Effector memory CD8-positive, alpha-beta T cell (primary cell): ENCODE results near the gene HIF1A.

Experiments
- ATAC-seq: fragments of 150-1000 bp; cut with Tn5 transposase; replicated peaks from 2 replicates; pipeline ENCODE4 v1.10.0; 2021; ENCODE audit warnings: mild to moderate bottlenecking, moderate library complexity
- DNase-seq, 3 experiments: peaks; one replicate each; pipeline ENCODE4 v3.0.0; 2021
- H3K27ac Mint-ChIP-seq, 2 donors: one replicate each; pipeline ENCODE4 v1.8.0; 2022; ENCODE audit warnings: mild to moderate bottlenecking in 2 of 2, mixed read lengths in 2 of 2, moderate library complexity in 2 of 2
- H3K27me3 Mint-ChIP-seq, 2 donors: one replicate each; pipeline ENCODE4 v1.8.0; 2022; ENCODE audit warnings: mixed read lengths in 2 of 2
- H3K36me3 Mint-ChIP-seq: one replicate; pipeline ENCODE4 v1.8.0; 2022; ENCODE audit warnings: mild to moderate bottlenecking, moderate library complexity, mixed read lengths; ENCODE audit not compliant: insufficient read depth
- H3K4me1 Mint-ChIP-seq, 2 donors: one replicate each; pipeline ENCODE4 v1.8.0; 2022; ENCODE audit warnings: low read depth in 2 of 2, mixed read lengths in 2 of 2
- H3K4me3 Mint-ChIP-seq, 2 donors: one replicate each; pipeline ENCODE4 v1.8.0; 2022; ENCODE audit warnings: mild to moderate bottlenecking in 2 of 2, mixed read lengths in 2 of 2, moderate library complexity in 2 of 2
- H3K9me3 Mint-ChIP-seq, 2 donors: one replicate each; pipeline ENCODE4 v1.8.0; 2022; ENCODE audit warnings: mixed read lengths in 2 of 2

Gene HIF1A

GRCh38 chr14:61690039-61690438 is 5.3 kb upstream of the HIF1A start:
- H3K4me1 Mint-ChIP-seq = peaks cover 5 to 8% of the 10 kb centered on the region in 2 donors
- no peaks in the 10 kb centered on the region for H3K9me3 Mint-ChIP-seq
- DNase-seq = no peak
- H3K27ac Mint-ChIP-seq = no peak overlapping the region
- ATAC-seq = no peak
- peaks cover 3% of the 10 kb centered on the region for H3K36me3 Mint-ChIP-seq
- no peak overlapping the region for H3K4me3 Mint-ChIP-seq
- H3K27me3 Mint-ChIP-seq = no peaks in the 10 kb centered on the region

DNA sequence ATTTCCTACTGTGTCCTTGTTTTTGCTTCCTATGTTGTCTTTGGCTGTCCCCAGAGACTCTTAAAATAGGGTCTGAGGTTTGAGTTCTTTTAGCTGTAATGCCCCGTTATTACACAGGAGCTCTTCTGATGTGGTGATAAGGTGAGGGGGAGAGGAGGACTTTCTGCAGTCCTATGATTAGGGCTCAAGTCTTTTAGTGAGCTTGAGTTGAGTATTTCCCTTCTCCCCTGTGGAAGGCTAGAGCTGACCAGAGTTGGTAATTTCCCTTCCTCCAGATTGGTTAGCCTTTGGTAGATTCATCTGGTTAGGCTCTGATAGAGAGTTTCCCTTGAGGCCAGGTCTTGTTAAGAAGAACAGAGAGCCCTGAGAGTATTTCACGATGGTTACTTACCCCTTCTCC is 4.3 kb upstream of the HIF1A start:
- no peaks in the 10 kb centered on the region for H3K9me3 Mint-ChIP-seq
- peak overlapping the region in 1 of 2 donors; percentile 9 for H3K27ac Mint-ChIP-seq
- H3K27me3 Mint-ChIP-seq = no peaks in the 10 kb centered on the region

GRCh38 chr14:61691495-61691894 is 3.8 kb upstream of the HIF1A start:
- H3K27me3 Mint-ChIP-seq = no peaks in the 10 kb centered on the region
- peaks cover 8 to 9% of the 10 kb centered on the region in 2 donors for H3K4me1 Mint-ChIP-seq
- no peak for DNase-seq
- H3K36me3 Mint-ChIP-seq = peaks cover 15% of the 10 kb centered on the region
- no peaks in the 10 kb centered on the region for H3K9me3 Mint-ChIP-seq
- H3K27ac Mint-ChIP-seq = peak overlapping the region in 1 of 2 donors; percentile 9
- H3K4me3 Mint-ChIP-seq = no peak overlapping the region
- ATAC-seq = no peak

More for the DNA sequence above, 4.3 kb upstream of the HIF1A start:
- no peak overlapping the region for H3K4me3 Mint-ChIP-seq
- ATAC-seq (no peak), DNase-seq (no peak)
- H3K4me1 Mint-ChIP-seq = peaks cover 5 to 8% of the 10 kb centered on the region in 2 donors
- H3K36me3 Mint-ChIP-seq = peaks cover 10% of the 10 kb centered on the region

GRCh38 chr14:61694039-61694438 is 1.3 kb upstream of the HIF1A start:
- H3K4me1 Mint-ChIP-seq = peaks cover 17 to 33% of the 10 kb centered on the region in 2 donors
- no peak for DNase-seq
- no peaks in the 10 kb centered on the region for H3K27me3 Mint-ChIP-seq
- ATAC-seq = no peak
- H3K27ac Mint-ChIP-seq = peak overlapping the region; percentile 94 to 97
- H3K9me3 Mint-ChIP-seq = no peaks in the 10 kb centered on the region
- peaks cover 15% of the 10 kb centered on the region for H3K36me3 Mint-ChIP-seq
- H3K4me3 Mint-ChIP-seq = peak overlapping the region; percentile 93 to 98

DNA sequence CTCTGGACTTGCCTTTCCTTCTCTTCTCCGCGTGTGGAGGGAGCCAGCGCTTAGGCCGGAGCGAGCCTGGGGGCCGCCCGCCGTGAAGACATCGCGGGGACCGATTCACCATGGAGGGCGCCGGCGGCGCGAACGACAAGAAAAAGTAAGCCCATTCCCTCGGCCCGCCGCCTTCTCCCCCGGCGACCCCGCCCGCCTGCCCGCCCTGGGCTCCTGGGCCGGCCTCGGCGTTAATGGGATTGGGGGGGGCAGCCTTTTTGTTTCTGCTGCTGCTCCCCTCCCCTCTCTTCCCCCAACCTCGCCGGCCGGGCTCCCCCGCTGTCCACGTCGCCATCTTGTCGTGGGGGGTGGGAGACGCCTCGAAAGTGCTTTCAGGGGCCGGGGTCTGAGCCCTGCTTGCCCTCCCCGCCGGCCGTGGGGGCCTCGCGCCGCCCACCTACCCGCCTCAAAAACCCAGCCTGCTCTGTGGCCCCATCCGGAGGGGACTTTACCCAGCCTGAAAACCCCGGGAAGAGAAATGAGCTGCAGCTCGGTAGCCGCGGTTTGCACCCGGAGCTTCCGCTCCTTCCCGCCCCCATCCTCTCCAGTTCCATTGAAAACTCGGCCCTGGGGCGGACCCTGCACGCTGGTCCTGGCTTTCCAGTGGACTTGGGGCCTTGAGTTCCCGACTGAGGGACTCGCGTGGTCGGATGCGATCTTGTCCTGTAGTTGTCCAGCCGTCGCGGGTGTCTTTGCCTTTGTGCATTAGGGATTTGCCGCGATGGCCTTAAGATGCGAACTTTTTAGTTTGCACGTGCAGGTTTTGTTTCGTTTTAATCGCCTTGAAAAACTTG is 598 bp downstream of the HIF1A start:
- ATAC-seq (peak; percentile 6), DNase-seq (peak; percentile 19 to 30 (median 25))
- H3K27ac Mint-ChIP-seq = peak overlapping the region; percentile 94 to 97
- H3K9me3 Mint-ChIP-seq = no peaks in the 10 kb centered on the region
- peaks cover 15% of the 10 kb centered on the region for H3K36me3 Mint-ChIP-seq
- H3K4me1 Mint-ChIP-seq = peaks cover 27 to 48% of the 10 kb centered on the region in 2 donors
- no peaks in the 10 kb centered on the region for H3K27me3 Mint-ChIP-seq
- H3K4me3 Mint-ChIP-seq = peak overlapping the region; percentile 93 to 98

- Mint-ChIP-seq H3K4me1 (peaks cover 25 to 48% of the 10 kb centered on the region in 2 donors), H3K27ac (peak overlapping the region; percentile 94 to 97), H3K9me3 (no peaks in the 10 kb centered on the region), H3K4me3 (peak overlapping the region; percentile 93 to 98), H3K36me3 (peaks cover 15% of the 10 kb centered on the region), H3K27me3 (no peaks in the 10 kb centered on the region)
- DNase-seq (no peak), ATAC-seq (no peak)
Observed at GRCh38 chr14:61696753-61697318, 1.5 kb downstream of the HIF1A start.

- peak overlapping the region; percentile 93 to 98 for H3K4me3 Mint-ChIP-seq
- H3K27me3 Mint-ChIP-seq = no peaks in the 10 kb centered on the region
- H3K27ac Mint-ChIP-seq = peak overlapping the region in 1 of 2 donors; percentile 67
- DNase-seq = no peak
- no peaks in the 10 kb centered on the region for H3K9me3 Mint-ChIP-seq
- peaks cover 15% of the 10 kb centered on the region for H3K36me3 Mint-ChIP-seq
- peaks cover 26 to 57% of the 10 kb centered on the region in 2 donors for H3K4me1 Mint-ChIP-seq
- ATAC-seq = no peak
Observed at GRCh38 chr14:61698206-61698980, 3.1 kb downstream of the HIF1A start.

GRCh38 chr14:61699027-61699426 is 3.7 kb downstream of the HIF1A start:
- ATAC-seq = no peak
- DNase-seq = no peak
- Mint-ChIP-seq H3K27ac (peak overlapping the region in 1 of 2 donors; percentile 67), H3K4me3 (peak overlapping the region; percentile 93 to 98), H3K27me3 (no peaks in the 10 kb centered on the region), H3K36me3 (peaks cover 15% of the 10 kb centered on the region), H3K4me1 (peaks cover 28 to 62% of the 10 kb centered on the region in 2 donors), H3K9me3 (no peaks in the 10 kb centered on the region)

DNA sequence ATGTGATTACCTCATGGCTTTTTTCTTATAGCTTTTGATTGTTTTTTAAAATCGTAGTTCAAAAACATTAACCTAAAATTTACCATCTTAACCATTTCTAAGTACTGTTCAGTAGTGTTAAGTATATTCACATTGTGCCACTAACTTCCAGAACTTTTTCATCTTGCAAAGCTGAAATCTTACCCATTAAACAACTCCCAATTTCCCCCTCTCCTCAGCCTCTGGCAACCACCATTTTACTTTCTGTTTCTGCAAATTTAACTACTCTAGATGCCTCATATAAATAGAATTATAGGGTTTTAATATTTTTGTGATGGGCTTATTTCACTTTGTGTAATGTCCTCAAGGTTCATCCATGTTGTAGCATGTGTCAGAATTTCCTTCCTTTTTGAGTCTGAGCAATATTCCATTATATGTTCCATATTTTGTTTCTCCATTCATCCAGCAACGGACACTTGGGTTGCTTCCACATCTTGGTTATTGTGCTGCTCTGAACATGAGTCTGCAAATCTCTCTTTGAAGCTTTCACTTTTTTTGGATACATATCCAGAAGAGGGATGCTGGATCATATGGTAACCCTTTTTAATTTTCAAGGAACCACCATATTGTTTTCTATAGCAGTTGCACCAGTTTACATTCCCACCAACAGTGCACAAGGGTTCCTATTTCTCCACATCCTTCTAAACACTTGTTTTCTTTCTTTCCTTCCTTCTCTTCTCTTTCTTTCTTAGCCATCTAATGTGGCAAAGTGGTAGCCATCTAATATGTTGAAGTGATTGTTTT is 5.0 kb downstream of the HIF1A start:
- Mint-ChIP-seq H3K27ac (no peak overlapping the region), H3K4me1 (peaks cover 23 to 63% of the 10 kb centered on the region in 2 donors), H3K9me3 (no peaks in the 10 kb centered on the region), H3K4me3 (peak overlapping the region; percentile 3 to 98), H3K27me3 (no peaks in the 10 kb centered on the region), H3K36me3 (peaks cover 10% of the 10 kb centered on the region)
- DNase-seq (no peak), ATAC-seq (no peak)

DNA sequence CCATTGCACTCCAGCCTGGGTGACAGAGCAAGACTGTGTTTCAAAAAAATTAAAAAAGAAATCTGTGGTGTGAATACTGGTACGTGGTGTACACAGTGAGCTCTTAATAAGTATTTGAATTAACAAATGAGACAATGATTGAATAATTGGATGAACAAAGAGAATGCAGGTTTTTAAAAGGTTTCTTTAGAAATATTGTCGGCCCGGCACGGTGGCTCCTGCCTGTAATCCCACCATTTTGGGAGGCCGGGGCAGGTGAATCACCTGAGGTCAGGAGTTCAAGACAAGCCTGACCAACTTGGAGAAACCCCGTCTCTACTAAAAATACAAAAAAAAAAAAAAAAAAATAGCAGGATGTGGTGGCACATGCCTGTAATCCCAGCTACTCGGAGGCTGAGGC is 6.6 kb downstream of the HIF1A start:
- Mint-ChIP-seq H3K27ac (no peak overlapping the region), H3K4me3 (no peak overlapping the region), H3K4me1 (peaks cover 26 to 65% of the 10 kb centered on the region in 2 donors), H3K27me3 (no peaks in the 10 kb centered on the region), H3K9me3 (no peaks in the 10 kb centered on the region), H3K36me3 (no peaks in the 10 kb centered on the region)
- ATAC-seq (peak; percentile 14), DNase-seq (no peak)

DNA sequence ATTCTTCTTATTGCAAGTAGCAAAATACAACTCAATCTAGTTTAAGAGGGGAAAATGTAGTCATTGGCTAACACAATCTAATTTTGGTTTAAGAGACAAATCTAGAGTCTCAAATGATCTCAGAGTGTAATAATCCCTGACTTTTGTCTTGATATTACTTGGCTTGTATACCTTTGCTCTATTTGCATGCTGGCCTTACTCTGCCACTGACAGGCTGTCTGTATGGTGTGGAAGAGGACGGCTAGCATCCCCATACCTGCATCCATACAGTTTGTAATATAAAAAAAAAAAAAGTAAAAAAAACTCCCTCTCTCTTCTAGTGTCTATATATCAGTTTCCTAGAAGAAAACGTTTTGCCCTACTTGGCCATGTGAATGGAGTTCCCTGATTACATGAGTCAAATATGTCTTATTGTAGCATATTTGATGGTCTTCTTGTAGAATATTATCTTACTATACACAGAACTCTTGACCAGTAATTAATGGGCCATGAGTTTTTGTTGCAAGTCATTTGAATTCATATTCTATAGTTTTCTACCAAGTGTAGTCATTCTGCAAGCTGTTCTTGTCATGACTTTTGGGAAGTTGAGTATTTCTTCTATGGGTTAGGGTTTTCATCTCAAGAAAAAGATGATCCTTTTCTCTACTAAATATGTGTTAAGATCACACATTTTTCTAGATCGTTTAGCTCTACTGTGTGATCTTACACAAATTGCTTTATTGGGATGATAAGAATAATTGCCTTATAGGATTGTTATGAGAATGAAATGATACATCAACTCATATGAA is 8.2 kb downstream of the HIF1A start:
- Mint-ChIP-seq H3K27me3 (no peaks in the 10 kb centered on the region), H3K27ac (no peak overlapping the region), H3K36me3 (peaks cover 1% of the 10 kb centered on the region), H3K4me3 (peak overlapping the region in 1 of 2 donors; percentile 26), H3K9me3 (no peaks in the 10 kb centered on the region), H3K4me1 (peaks cover 22 to 52% of the 10 kb centered on the region in 2 donors)
- ATAC-seq (no peak), DNase-seq (no peak)

DNA sequence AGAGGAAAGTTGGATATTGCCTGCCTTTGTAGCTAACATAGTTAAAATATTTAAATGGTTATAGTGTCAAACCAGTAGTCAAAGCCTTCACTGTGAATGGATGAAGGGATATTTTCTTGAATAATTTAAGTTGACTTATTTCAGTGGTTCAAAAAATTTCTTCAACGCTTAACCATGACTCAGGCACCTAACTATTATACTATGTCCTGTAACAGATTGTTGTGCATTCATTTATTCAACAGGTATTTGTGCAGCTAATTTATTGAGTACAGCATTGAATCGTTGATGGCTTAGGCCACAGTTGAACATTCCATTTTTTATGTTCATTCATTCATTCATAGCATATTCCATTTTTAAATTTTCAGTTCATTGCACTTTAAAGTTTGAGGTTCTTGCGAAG is 9.2 kb downstream of the HIF1A start:
- Mint-ChIP-seq H3K27me3 (no peaks in the 10 kb centered on the region), H3K4me3 (no peak overlapping the region), H3K9me3 (no peaks in the 10 kb centered on the region), H3K4me1 (peaks cover 21 to 48% of the 10 kb centered on the region in 2 donors), H3K27ac (no peak overlapping the region), H3K36me3 (peaks cover 3% of the 10 kb centered on the region)
- ATAC-seq (no peak), DNase-seq (no peak)
